Colonic mucosa (tissue), 4 donors: ENCODE results near the gene CES3. TPM values are rescaled to one million over a fixed set of nuclear protein-coding genes. Genes with fewer than 3 reads are reported as not detected.
A peak's percentile ranks its signal among the peaks of the same experiment; 100 is the strongest.

Source experiments
- DNase-seq: peaks from one replicate; pipeline ENCODE4 v3.0.0-alpha.2; 2020
- H3K27ac ChIP-seq: fragments of 200-600 bp; one replicate; pipeline ENCODE4 v1.8.0; 2021
- H3K27me3 ChIP-seq: fragments of 200-600 bp; one replicate; pipeline ENCODE4 v1.8.0; 2021
- H3K36me3 ChIP-seq: fragments of 200-600 bp; one replicate; pipeline ENCODE4 v1.8.0; 2021
- H3K4me1 ChIP-seq: fragments of 200-600 bp; one replicate; pipeline ENCODE4 v1.8.0; 2021; ENCODE audit warnings: mild to moderate bottlenecking
- H3K4me3 ChIP-seq: fragments of 200-600 bp; one replicate; pipeline ENCODE4 v1.8.0; 2021
- H3K9ac ChIP-seq, 2 donors: one replicate each; pipeline ENCODE4 v1.7.0; 2013; ENCODE audit warnings: control low read depth in 2 of 2, low read depth in 2 of 2, low read length in 2 of 2
- H3K9me3 ChIP-seq: fragments of 200-600 bp; one replicate; pipeline ENCODE4 v1.8.0; 2021
- intact Hi-C: fragments of 100-400 bp; cut with DNase I; formaldehyde crosslinking; loops from one replicate; pipeline ENCODE4 v1.14.1; 2022
- total RNA-seq, 2 donors: library from RNA; stranded (reverse); fragmentation: NEBNext Ultra II Directional in 1 of 2; extraction: Animal tissue kit (Norgen Biotek cat#: 25700) in 1 of 2; gene quantifications; one replicate each; pipeline ENCODE4 v1.2.1, GENCODE V29; 2021
- TF ChIP-seq, protein P1 (sequence below): fragments of 200-600 bp; IDR thresholded peaks from one replicate; pipeline ENCODE4 v1.8.0; 2022; ENCODE audit warnings: antibody characterized with exemption, mild to moderate bottlenecking
- donor health status: healthy.
- donor health status: DM: no; HTN: no; CAD: no.
- donor health status: DM: no; HTN: no; CAD: no.

The CES3 gene
- total RNA-seq, 2 donors from 2014 or later, result 136 to 169 TPM

DNA sequence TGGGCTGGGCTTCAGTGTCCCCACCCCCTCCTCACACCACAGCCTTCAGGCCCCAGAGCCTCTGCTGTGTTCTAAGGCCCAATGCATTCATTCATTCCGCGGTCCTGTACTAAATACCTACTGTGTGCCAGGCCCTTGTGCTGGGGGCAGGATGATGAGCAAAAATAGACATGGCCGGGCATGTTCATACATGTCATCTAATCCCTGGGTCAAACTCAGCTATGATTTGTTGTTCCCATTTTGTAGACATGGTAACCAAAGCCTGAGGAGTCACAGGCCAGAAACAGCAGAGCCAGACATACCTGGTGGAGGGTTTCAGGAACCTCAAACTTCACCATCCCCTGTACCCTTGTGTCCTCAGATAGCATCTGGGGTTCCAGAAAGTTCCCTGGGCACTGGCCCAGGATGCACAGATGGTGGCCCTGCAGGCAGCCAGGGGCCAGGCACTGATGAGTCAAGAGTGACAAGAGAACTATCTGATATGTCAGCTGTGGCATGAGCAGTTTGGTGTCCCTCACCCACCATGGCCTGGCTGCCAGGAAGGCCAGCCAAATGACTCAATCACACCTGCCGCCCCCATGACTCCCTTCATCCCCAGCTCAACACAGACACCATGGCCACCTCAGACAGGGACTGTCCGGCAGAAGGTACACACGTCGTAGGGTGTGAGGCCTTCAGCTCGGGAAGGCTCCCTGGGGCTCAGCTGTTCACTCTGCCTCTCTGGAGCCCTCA is 33.0 kb upstream of the CES3 start:
- Histone ChIP-seq H3K27me3 (peaks cover 15% of the 10 kb centered on the region), H3K4me1 (peaks cover 7% of the 10 kb centered on the region), H3K27ac (no peak overlapping the region), H3K36me3 (no peaks in the 10 kb centered on the region), H3K9me3 (no peaks in the 10 kb centered on the region), H3K4me3 (no peak overlapping the region), H3K9ac (no peak overlapping the region)
- DNase-seq, result no peak
- intact Hi-C loops, result no loop called here
- TF ChIP-seq, protein P1, sequence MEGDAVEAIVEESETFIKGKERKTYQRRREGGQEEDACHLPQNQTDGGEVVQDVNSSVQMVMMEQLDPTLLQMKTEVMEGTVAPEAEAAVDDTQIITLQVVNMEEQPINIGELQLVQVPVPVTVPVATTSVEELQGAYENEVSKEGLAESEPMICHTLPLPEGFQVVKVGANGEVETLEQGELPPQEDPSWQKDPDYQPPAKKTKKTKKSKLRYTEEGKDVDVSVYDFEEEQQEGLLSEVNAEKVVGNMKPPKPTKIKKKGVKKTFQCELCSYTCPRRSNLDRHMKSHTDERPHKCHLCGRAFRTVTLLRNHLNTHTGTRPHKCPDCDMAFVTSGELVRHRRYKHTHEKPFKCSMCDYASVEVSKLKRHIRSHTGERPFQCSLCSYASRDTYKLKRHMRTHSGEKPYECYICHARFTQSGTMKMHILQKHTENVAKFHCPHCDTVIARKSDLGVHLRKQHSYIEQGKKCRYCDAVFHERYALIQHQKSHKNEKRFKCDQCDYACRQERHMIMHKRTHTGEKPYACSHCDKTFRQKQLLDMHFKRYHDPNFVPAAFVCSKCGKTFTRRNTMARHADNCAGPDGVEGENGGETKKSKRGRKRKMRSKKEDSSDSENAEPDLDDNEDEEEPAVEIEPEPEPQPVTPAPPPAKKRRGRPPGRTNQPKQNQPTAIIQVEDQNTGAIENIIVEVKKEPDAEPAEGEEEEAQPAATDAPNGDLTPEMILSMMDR, result no peak

DNA sequence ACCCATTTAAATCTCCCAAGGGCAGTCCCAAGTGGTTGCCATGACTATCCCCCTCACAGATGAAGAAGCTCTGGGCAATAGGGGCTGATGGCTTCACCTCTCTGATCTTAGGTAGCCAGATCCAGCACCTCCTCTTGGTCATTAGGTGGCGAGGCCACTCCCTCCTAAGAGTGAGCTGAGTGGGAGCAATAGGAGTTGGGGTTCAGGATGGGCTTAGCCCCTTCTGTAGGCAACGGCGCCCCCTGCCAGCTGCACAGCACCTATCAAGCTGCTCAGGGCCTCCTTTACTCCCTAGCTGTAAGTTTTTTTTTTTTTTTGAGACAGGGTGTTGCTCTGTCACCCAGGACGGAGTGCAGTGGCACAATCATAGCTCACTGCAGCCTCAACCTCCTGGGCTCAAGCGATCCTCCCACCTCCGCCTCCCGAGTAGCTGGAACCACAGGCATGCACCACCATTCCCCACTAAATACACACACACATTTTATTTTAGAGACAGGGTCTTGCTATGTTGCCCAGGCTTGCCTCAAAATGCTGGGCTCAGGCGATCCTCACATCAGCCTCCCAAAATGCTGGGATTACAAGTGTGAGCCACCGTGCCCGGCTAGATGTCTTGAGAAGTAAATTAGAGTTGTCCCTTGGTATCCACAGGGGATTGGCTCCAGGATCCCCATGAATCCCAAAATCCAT is 32.2 kb upstream of the CES3 start:
- intact Hi-C loops, result no loop called here
- H3K27ac ChIP-seq, result no peak overlapping the region

DNA sequence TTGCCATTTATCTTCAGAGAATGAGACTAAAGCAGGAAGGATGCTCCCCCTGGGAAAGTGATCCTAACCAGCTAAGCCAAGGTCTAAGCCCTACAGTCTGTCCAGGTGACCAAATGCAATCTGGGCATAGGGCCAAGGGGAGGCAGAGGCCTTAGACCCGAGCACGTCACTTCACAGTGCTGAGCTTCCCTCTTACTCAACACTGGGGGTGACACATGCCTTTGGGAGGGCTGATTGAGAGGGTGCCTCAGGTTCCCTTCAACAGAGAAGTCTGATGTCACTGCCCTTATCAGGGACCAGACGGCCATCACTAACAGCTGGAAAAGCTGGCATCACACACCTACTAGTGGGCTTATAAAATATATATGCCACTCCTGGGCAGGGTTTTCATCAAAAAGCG is 30.9 kb upstream of the CES3 start:
- Histone ChIP-seq H3K9ac (no peak overlapping the region), H3K27ac (no peak overlapping the region), H3K27me3 (peaks cover 6% of the 10 kb centered on the region), H3K9me3 (no peaks in the 10 kb centered on the region), H3K36me3 (no peaks in the 10 kb centered on the region), H3K4me3 (no peak overlapping the region), H3K4me1 (peaks cover 12% of the 10 kb centered on the region)
- TF ChIP-seq, protein P1, result no peak
- intact Hi-C loops, result loop anchor here (5.0 kb wide), 1 partner anchor 33 kb away; no protein-coding TSS in a partner anchor
- peak; percentile 56 for DNase-seq

More for the DNA sequence above, 32.2 kb upstream of the CES3 start:
- Histone ChIP-seq H3K36me3 (no peaks in the 10 kb centered on the region), H3K27me3 (peaks cover 15% of the 10 kb centered on the region), H3K9ac (no peak overlapping the region), H3K4me3 (no peak overlapping the region), H3K9me3 (no peaks in the 10 kb centered on the region), H3K4me1 (peaks cover 12% of the 10 kb centered on the region)
- TF ChIP-seq, protein P1, result peak; percentile 17
- no peak for DNase-seq

DNA sequence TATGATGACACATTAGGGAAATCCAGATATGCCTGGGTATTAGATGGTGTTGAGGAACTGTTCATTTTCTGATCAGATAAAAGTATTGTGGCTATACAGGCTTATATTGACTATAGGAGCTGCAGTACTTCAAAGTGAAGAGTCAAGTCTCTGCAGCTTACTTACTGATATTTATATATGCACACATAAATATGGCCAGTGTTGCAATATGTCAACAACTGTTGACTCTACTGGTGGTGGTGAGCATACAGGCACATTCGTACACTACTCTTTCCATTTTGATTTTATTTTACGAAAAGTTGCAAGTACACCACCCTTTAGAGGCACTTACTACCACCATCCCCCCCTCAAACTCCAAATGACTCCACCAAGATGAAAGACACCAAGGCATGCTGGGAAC is 29.4 kb upstream of the CES3 start:
- intact Hi-C loops, result loop anchor here (5.0 kb wide), 1 partner anchor 34 kb away; no protein-coding TSS in a partner anchor
- Histone ChIP-seq H3K9ac (peak overlapping the region in 1 of 2 donors; percentile 2), H3K36me3 (no peaks in the 10 kb centered on the region), H3K27me3 (no peaks in the 10 kb centered on the region), H3K4me1 (peaks cover 12% of the 10 kb centered on the region), H3K4me3 (no peak overlapping the region), H3K27ac (no peak overlapping the region), H3K9me3 (no peaks in the 10 kb centered on the region)
- TF ChIP-seq, protein P1, result no peak
- DNase-seq, result no peak

DNA sequence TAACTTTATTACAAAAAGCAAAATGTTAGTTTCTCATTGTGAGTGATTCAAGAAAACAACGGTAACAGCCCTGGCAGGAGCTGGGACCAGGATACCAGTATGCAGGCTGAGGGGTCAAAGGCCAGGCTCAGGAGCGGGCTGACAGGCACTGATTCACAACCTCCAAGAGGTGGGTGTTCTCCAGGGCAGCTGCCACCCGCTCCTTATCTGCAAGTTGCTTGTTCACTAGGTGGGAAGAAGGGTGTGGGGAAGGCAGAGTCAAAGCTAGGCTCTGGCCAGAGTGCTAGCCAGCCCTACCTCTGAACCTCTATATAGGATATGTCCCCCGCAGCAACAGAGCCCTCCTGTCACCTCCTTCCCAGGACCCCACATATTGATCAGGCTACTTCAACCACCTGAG is 29.0 kb upstream of the CES3 start:
- Histone ChIP-seq H3K36me3 (no peaks in the 10 kb centered on the region), H3K9me3 (no peaks in the 10 kb centered on the region), H3K4me3 (no peak overlapping the region), H3K9ac (no peak overlapping the region), H3K4me1 (peaks cover 13% of the 10 kb centered on the region), H3K27ac (no peak overlapping the region), H3K27me3 (no peaks in the 10 kb centered on the region)
- TF ChIP-seq, protein P1, result no peak
- no peak for DNase-seq
- intact Hi-C loops, result loop anchor here (5.0 kb wide), 1 partner anchor 35 kb away; no protein-coding TSS in a partner anchor
